Vagina (tissue), 2 donors: ENCODE measurements around the gene FADS2. TPM values are rescaled to one million over a fixed set of nuclear protein-coding genes. Genes with fewer than 3 reads are reported as not detected.

Experiments
- DNase-seq, 2 donors: peaks; one replicate each; pipeline ENCODE4 v3.0.0-alpha.2; 2017; ENCODE audit errors: extremely low spot score in 2 of 2
- H3K27ac ChIP-seq: fragments of 200-600 bp; sonication (generic); one replicate; pipeline ENCODE4 v1.5.1; 2019
- H3K27me3 ChIP-seq: fragments of 200-600 bp; sonication (generic); one replicate; pipeline ENCODE4 v1.5.1; 2019
- H3K36me3 ChIP-seq, 2 donors: fragments of 200-600 bp; sonication (generic); one replicate each; pipeline ENCODE4 v1.5.1; 2017 to 2019
- H3K4me1 ChIP-seq: fragments of 200-600 bp; sonication (generic); one replicate; pipeline ENCODE4 v1.5.1; 2019
- H3K4me3 ChIP-seq, 2 donors: fragments of 200-600 bp; sonication (generic); 1 replicate in 1 of 2; 2 replicates in 1 of 2; pipeline ENCODE4 v1.5.1; 2016 to 2019
- H3K9me3 ChIP-seq: fragments of 200-600 bp; sonication (generic); one replicate; pipeline ENCODE4 v1.5.1; 2019
- POLR2A ChIP-seq, 2 donors: fragments of 450-650 bp; IDR thresholded peaks; one replicate each; pipeline ENCODE4 v1.6.1; 2017; ENCODE audit warnings: antibody characterized with exemption in 2 of 2, mild to moderate bottlenecking in 2 of 2, moderate library complexity in 2 of 2
- POLR2AphosphoS5 ChIP-seq, 2 donors: sonication (generic); formaldehyde crosslinking; IDR thresholded peaks; one replicate each; pipeline ENCODE4 v1.9.0; 2017; ENCODE audit warnings: antibody characterized with exemption in 2 of 2, mild to moderate bottlenecking in 2 of 2, low read depth in 1 of 2; ENCODE audit not compliant: insufficient read depth in 1 of 2
- intact Hi-C: fragments of 100-400 bp; cut with DNase I; formaldehyde crosslinking; loops from one replicate; pipeline ENCODE4 v1.15.1; 2023
- total RNA-seq: library from RNA; depleted of rRNA; stranded (reverse); fragments of >200 nt; gene quantifications from one replicate; pipeline ENCODE4 v1.2.3, GENCODE V29; 2016
- TF ChIP-seq, protein P1 (sequence below), 3 experiments: fragments of 450-650 bp in 2 of 3; fragments of 200-600 bp in 1 of 3; sonication (generic) in 1 of 3; IDR thresholded peaks; one replicate each; pipeline ENCODE4 v1.5.1; 2017 to 2019; ENCODE audit warnings: antibody characterized with exemption in 3 of 3, mild to moderate bottlenecking in 2 of 3, moderate library complexity in 2 of 3

Gene FADS2
- total RNA-seq, 1 donor from 2014 or later, result 25.5 TPM

DNA sequence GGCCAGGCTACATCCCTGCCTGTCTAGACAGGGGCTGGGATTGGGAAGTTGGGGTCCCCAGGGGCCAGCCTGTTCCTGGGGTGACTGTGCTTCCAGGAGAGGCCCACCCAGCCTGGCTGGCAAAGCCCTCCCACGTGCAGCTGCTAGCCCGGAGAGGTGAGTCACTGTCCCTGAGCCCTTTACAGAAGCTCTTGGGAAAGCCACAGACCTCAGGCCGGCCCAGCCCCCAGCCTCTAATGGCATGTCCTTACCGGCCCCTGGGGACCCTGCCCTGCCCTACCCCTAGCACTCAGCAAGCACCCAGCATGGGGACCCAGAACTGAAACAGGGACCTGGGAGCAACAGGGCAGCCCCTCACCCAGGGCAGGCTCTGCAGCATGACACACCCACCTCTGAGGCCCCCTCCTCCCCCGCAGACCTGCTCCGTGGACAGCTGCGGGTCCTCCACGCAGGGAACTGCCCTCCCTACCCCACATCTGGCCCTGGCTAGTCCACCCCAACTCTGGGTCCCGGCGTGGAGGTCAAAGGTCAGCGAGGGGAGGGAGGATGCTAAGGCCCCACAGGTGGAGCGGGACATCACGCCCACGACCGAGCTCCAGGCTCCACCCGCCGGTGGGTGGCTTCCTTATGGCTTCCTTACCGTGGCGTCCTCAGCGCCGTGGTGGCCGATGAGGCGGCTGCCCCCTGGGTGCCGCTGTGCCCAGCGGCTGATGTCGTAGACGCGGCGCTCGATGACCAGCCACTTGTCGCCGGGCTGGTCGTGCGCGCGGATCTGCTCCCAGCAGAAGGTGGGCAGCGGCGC lies 62.6 kb downstream of the FADS2 start:
- Histone ChIP-seq H3K4me1 (peaks cover 25% of the 10 kb centered on the region), H3K9me3 (no peaks in the 10 kb centered on the region), H3K27ac (peak overlapping the region; percentile 89), H3K36me3 (no peaks in the 10 kb centered on the region), H3K27me3 (no peaks in the 10 kb centered on the region), H3K4me3 (peak overlapping the region; percentile 70 to 78)
- intact Hi-C loops, result loop anchor here (5.0 to 10.0 kb wide), 3 partner anchors 73 to 224 kb away; partner anchors contain the start of genes FADS1, FEN1 and TMEM258
- TF ChIP-seq POLR2A (IDR thresholded peaks at IDR 0.05), result no peak
- peak in 1 of 2 donors; percentile 36 for TF ChIP-seq POLR2AphosphoS5 (IDR thresholded peaks at IDR 0.05; ENCODE audit: insufficient read depth in 1 of 2, low read depth in 1 of 2)
- TF ChIP-seq, protein P1, sequence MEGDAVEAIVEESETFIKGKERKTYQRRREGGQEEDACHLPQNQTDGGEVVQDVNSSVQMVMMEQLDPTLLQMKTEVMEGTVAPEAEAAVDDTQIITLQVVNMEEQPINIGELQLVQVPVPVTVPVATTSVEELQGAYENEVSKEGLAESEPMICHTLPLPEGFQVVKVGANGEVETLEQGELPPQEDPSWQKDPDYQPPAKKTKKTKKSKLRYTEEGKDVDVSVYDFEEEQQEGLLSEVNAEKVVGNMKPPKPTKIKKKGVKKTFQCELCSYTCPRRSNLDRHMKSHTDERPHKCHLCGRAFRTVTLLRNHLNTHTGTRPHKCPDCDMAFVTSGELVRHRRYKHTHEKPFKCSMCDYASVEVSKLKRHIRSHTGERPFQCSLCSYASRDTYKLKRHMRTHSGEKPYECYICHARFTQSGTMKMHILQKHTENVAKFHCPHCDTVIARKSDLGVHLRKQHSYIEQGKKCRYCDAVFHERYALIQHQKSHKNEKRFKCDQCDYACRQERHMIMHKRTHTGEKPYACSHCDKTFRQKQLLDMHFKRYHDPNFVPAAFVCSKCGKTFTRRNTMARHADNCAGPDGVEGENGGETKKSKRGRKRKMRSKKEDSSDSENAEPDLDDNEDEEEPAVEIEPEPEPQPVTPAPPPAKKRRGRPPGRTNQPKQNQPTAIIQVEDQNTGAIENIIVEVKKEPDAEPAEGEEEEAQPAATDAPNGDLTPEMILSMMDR (IDR thresholded peaks at IDR 0.05), result no peak
- no peak for DNase-seq

DNA sequence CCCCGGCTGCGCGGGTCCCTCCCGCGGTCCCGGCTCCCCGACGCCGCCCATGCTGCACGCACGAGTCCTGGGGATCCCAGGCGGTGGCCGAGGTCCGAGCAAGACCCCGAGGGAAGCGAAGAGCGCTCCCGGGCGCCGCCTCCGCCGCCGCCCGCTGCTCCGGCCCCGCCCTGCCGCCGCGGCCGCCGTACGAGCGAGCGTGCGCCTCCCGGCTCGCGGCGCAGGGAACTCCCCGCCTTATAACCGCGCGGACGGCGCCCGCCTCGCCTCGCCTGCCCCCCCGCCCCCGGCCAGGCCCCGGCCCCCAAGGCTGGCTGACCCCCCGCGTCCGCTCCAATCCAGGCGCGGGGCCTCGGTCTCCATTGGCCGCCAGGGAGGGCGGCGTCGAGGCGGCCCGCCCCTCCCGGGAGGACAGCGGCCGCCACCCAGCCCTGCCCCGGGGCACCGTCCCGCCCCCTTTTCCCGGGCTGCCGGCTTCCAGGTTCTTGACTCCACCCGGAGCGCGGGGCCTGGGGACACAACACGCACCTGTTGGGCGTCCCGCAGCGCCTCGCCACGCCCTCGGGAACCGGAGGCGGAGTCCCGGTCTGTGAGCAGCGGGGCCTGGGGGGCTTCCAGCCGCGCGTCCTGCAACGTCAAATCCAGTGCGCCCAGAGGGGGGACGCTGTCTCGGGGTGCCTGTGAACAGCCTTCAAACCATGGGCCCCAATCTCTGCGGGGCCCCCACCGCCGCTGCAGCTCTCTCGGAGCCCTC lies 63.4 kb downstream of the FADS2 start, which contains the start of gene FADS3:
TSS of gene FADS3 (minus strand) at position 215 of the 754 bp plus-strand sequence. CDS start at position 51, 164 bp downstream.
- DNase-seq, result no peak
- peaks cover 25% of the 10 kb centered on the region for H3K4me1 ChIP-seq
- peak within 1 kb of the TSS; percentile 89 for H3K27ac ChIP-seq
- no peaks in the 10 kb centered on the region for H3K27me3 ChIP-seq
- no peaks in the 10 kb centered on the region for H3K36me3 ChIP-seq
- intact Hi-C loops, result loop anchor here (5.0 to 10.0 kb wide), 3 partner anchors 74 to 223 kb away; partner anchors contain the start of genes FADS1, FEN1 and TMEM258
- TF ChIP-seq POLR2AphosphoS5 (IDR thresholded peaks at IDR 0.05; ENCODE audit: insufficient read depth in 1 of 2, low read depth in 1 of 2) (peak in 1 of 2 donors; percentile 45), POLR2A (IDR thresholded peaks at IDR 0.05) (peak in 1 of 2 donors; percentile 36)
- TF ChIP-seq, protein P1 (IDR thresholded peaks at IDR 0.05), result no peak
- H3K4me3 ChIP-seq, result peak within 1 kb of the TSS; percentile 70 to 78
- H3K9me3 ChIP-seq, result no peaks in the 10 kb centered on the region

DNA sequence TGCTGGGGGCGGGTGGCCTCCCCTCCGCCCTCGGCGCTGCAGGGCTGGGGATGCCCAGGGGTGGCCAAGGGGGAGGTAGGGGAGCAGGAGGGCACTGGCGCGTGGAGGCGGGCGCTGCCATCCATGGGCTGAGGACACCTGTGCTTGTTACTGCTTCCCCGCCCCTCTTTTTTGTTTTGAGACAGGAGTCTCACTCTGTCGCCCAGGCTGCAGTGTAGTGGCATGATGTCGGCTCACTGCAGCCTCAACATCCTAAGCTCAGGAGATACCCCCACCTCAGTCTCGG lies 63.9 kb downstream of the FADS2 start:
- no peaks in the 10 kb centered on the region for H3K27me3 ChIP-seq
- no peaks in the 10 kb centered on the region for H3K9me3 ChIP-seq
- peak overlapping the region; percentile 70 to 78 for H3K4me3 ChIP-seq
- DNase-seq, result no peak
- TF ChIP-seq, protein P1 (IDR thresholded peaks at IDR 0.05), result no peak
- TF ChIP-seq POLR2A (IDR thresholded peaks at IDR 0.05) (no peak), POLR2AphosphoS5 (IDR thresholded peaks at IDR 0.05; ENCODE audit: insufficient read depth in 1 of 2, low read depth in 1 of 2) (no peak)
- H3K4me1 ChIP-seq, result peaks cover 25% of the 10 kb centered on the region
- intact Hi-C loops, result loop anchor here (5.0 to 10.0 kb wide), 3 partner anchors 75 to 223 kb away; partner anchors contain the start of genes FADS1, FEN1 and TMEM258
- H3K36me3 ChIP-seq, result no peaks in the 10 kb centered on the region
- peak overlapping the region; percentile 89 for H3K27ac ChIP-seq

DNA sequence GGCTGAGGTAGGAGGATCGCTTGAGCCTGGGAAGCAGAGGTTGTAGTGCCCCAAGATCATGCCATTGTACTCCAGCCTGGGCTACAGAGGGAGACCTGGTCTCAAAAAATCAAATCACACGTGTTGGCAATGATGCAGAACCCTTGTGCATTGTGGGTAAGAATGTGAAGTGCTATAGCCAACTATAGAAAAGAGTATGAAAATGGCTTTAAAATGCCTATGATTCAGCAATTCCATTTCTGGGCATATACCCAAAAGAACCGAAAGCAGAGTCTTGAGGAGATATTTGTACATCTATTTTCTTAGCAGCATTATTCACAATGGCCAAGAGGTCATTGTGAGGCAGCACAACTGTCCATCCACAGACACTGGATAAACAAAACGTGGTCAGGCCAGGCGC lies 65.9 kb downstream of the FADS2 start:
- intact Hi-C loops, result loop anchor here (5.0 to 10.0 kb wide), 3 partner anchors 77 to 221 kb away; partner anchors contain the start of genes FADS1, FEN1 and TMEM258

More for the DNA sequence above, 65.9 kb downstream of the FADS2 start:
- no peaks in the 10 kb centered on the region for H3K9me3 ChIP-seq
- DNase-seq, result no peak
- TF ChIP-seq POLR2AphosphoS5 (IDR thresholded peaks at IDR 0.05; ENCODE audit: insufficient read depth in 1 of 2, low read depth in 1 of 2) (no peak), POLR2A (IDR thresholded peaks at IDR 0.05) (no peak)
- TF ChIP-seq, protein P1 (IDR thresholded peaks at IDR 0.05), result no peak
- peak overlapping the region; percentile 13 for H3K27ac ChIP-seq
- H3K4me3 ChIP-seq, result no peak overlapping the region
- H3K4me1 ChIP-seq, result peaks cover 28% of the 10 kb centered on the region
- H3K27me3 ChIP-seq, result no peaks in the 10 kb centered on the region
- H3K36me3 ChIP-seq, result no peaks in the 10 kb centered on the region
